DOHH2 (cell line): ENCODE data around the gene FAU.

ENCODE experiments used
- EZH2phosphoT487 ChIP-seq: fragments of 200-600 bp; sonication (generic); IDR thresholded peaks from 2 replicates; pipeline ENCODE4 v1.6.1; 2017; ENCODE audit warnings: borderline replicate concordance, mild to moderate bottlenecking, antibody characterized with exemption, low read length, moderate library complexity, mixed read lengths
- TF ChIP-seq, protein P1 (sequence below): fragments of 200-600 bp; sonication (generic); IDR thresholded peaks from one replicate; pipeline ENCODE4 v1.5.1; 2014; ENCODE audit warnings: antibody characterized with exemption, mild to moderate bottlenecking, low read depth, low read length; ENCODE audit not compliant: poor library complexity, severe bottlenecking

DNA sequence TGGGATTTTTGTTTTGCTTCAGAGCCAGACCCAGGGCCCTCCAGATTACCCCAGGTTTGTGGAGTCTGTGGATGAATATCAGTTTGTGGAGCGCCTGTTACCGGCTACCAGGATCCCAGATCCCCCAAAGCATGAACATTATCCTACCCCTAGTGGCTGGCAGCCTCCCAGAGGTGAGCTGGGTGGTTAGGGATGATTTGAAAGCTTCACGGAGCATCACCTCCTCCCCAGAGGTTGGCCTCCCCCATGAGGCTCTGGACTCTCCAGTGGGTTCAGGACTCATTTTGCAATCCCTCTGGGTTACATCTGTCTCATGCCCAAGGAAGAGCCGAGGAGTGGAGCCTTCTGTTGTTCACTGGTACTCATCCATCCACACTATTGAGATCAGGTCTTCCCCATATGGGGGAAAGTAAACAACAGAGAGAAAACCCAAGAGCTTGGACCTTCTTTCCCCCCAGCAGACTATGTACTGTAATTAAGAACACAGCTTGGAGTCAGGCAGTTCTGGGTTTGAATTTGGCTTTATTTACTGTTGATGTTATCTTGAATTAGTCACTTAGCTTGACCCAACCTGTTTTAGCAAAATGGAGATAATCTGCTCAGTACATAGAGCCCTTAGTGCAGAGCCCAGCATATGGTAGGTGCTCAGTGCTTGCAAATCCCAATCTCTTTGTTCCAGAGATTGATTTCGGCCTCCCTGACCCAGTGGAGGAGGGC is 2.7 kb upstream of the FAU start:
- no peak for TF ChIP-seq EZH2phosphoT487
- TF ChIP-seq, protein P1, sequence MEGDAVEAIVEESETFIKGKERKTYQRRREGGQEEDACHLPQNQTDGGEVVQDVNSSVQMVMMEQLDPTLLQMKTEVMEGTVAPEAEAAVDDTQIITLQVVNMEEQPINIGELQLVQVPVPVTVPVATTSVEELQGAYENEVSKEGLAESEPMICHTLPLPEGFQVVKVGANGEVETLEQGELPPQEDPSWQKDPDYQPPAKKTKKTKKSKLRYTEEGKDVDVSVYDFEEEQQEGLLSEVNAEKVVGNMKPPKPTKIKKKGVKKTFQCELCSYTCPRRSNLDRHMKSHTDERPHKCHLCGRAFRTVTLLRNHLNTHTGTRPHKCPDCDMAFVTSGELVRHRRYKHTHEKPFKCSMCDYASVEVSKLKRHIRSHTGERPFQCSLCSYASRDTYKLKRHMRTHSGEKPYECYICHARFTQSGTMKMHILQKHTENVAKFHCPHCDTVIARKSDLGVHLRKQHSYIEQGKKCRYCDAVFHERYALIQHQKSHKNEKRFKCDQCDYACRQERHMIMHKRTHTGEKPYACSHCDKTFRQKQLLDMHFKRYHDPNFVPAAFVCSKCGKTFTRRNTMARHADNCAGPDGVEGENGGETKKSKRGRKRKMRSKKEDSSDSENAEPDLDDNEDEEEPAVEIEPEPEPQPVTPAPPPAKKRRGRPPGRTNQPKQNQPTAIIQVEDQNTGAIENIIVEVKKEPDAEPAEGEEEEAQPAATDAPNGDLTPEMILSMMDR: no peak
